ELF-1 (cell line): ENCODE measurements around the gene RAVER1.
A peak's percentile ranks its signal among the peaks of the same experiment; 100 is the strongest.
"Not testable (repeated sequence)": the region's sequence is repeated elsewhere in the genome, so short reads cannot be mapped to it uniquely, and the experiment has no call there.

Experiments used
- DNase-seq: peaks from one replicate; pipeline ENCODE4 v3.0.0-alpha.2; 2016; ENCODE audit warnings: low read depth, low spot score

Gene RAVER1

DNA sequence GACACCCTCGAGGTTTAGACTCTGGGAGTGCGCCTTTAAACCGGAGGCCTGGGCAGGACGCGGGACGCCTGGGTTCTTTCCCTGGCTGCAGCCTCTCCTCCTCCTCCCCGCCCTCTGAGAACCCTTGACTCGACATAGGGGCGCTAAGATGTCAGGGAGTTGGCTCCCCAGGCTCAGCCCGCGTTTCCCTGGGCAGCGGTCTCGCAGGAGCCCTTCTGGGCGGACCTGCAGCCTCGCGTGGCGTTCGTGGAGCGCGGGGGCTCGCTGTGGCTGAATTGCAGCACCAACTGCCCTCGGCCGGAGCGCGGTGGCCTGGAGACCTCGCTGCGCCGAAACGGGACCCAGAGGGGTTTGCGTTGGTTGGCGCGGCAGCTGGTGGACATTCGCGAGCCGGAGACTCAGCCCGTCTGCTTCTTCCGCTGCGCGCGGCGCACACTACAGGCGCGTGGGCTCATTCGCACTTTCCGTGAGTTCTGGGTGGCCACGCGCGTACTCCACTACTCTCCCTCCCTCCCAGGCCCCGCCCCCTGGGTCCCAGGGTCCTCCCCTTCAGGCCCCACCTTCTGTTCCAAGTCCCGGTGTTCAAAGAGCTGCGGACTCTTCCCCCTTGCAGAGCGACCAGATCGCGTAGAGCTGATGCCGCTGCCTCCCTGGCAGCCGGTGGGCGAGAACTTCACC, 42.3 kb downstream of the RAVER1 start:
- DNase-seq: peak; percentile 39

DNA sequence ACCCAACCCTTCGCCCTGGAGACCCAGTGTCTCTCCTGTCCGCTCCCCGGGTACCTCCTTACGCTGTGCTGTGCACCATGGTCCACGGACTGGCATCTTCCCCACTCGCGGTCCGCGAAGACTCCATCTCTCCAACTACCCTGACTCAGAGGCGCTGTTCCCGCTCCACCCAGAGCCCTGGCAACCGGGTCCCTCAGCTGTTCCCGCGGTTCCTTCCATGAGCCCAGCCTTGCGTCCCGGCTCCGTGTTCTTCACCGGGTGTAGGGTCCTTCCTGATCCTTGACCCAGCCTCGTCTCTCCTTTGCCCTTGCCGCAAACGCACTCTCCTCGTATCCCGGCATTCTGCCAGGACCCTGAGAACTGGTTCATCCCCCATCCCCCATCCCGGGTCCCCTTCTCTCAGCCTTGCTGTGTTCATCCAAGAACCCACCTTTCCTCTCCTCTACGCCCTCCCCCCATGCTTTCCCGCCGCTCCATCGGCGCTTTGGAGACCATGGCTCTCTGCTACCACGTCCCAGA, 42.9 kb downstream of the RAVER1 start:
- peak; percentile 21 for DNase-seq

DNA sequence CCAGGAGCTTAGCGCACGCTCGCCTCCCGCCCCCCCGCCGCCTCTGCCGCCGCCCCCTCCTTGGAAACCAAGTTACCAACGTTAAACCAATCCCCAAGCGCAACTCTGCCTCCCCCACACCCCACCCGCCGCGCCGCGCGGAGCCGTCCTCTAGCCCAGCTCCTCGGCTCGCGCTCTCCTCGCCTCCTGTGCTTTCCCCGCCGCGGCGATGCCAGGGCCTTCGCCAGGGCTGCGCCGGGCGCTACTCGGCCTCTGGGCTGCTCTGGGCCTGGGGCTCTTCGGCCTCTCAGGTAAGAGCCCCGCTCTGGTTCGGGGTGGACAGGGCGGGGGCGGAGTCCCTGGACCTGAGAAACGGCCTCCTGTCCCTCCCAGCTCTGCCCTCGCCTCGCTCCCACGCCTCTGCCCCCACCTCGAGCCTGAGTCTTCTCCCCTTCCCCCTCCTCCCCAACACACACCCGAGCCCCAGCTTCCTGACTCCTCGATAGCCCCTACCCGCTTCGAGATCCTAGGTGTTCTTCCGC, 43.4 kb downstream of the RAVER1 start, which contains the start of gene ICAM5:
TSS of gene ICAM5 (plus strand) at position 117 of the 521 bp plus-strand sequence. CDS start at position 209, 92 bp downstream.
- no peak for DNase-seq

DNA sequence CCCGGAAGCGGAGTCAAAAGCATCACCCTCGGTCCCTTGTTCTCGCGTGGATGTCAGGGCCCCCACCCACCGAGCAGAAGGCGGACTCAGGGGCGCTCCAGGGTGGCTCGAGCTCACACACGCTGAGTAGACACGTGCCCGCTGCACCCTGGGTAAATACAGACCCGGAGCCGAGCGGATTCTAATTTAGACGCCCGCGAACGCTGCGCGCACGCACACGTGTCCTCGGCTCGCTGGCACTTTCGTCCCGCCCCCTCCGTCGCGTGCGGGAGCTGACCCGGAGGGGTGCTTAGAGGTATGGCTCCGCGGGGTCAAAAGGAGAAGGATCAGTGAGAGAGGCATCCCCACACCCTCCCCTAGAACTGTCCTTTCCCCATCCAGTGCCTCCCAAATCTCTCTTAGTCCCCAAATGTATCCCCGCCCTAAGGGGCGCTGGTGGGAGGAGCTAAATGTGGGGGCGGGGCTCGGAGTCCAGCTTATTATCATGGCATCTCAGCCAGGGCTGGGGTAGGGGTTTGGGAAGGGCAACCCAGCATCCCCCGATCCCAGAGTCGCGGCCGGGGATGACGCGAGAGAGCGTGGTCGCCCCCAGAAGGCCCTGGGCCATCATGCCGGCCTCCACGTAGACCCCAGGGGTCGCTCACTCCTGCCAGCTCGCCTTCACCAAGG, 44.0 kb downstream of the RAVER1 start:
- peak; percentile 57 for DNase-seq

DNA sequence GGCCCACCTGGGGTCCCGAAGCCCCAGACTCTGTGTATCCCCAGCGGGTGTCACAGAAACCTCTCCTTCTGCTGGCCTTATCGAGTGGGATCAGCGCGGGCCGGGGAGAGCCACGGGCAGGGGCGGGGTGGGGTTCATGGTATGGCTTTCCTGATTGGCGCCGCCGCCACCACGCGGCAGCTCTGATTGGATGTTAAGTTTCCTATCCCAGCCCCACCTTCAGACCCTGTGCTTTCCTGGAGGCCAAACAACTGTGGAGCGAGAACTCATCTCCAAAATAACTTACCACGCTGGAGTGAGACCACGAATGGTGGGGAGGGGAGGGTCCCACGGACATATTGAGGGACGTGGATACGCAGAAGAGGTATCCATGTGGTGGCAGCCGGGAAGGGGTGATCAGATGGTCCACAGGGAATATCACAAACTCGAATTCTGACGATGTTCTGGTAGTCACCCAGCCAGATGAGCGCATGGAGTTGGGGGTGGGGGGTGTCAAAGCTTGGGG, 44.6 kb downstream of the RAVER1 start:
- DNase-seq: peak; percentile 74

DNA sequence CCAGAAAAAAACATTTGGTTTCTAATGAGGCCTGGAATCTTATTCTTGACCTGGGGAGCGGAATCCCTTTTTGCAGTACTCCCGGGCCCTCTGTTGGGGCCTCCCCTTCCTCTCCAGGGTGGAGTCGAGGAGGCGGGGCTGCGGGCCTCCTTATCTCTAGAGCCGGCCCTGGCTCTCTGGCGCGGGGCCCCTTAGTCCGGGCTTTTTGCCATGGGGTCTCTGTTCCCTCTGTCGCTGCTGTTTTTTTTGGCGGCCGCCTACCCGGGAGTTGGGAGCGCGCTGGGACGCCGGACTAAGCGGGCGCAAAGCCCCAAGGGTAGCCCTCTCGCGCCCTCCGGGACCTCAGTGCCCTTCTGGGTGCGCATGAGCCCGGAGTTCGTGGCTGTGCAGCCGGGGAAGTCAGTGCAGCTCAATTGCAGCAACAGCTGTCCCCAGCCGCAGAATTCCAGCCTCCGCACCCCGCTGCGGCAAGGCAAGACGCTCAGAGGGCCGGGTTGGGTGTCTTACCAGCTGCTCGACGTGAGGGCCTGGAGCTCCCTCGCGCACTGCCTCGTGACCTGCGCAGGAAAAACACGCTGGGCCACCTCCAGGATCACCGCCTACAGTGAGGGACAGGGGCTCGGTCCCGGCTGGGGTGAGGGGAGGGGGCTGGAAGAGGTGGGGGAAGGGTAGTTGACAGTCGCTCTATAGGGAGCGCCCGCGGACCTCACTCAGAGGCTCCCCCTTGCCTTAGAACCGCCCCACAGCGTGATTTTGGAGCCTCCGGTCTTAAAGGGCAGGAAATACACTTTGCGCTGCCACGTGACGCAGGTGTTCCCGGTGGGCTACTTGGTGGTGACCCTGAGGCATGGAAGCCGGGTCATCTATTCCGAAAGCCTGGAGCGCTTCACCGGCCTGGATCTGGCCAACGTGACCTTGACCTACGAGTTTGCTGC, 46.3 kb downstream of the RAVER1 start, which contains the start of gene ICAM4:
TSS of gene ICAM4 (plus strand) at position 153 of the 935 bp plus-strand sequence. CDS start at position 211, 58 bp downstream.
- peak; percentile 53 for DNase-seq

DNA sequence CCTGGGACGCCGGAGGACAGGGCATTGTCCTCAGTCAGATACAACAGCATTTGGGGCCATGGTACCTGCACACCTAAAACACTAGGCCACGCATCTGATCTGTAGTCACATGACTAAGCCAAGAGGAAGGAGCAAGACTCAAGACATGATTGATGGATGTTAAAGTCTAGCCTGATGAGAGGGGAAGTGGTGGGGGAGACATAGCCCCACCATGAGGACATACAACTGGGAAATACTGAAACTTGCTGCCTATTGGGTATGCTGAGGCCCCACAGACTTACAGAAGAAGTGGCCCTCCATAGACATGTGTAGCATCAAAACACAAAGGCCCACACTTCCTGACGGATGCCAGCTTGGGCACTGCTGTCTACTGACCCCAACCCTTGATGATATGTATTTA, 47.9 kb downstream of the RAVER1 start:
- DNase-seq: no peak

DNA sequence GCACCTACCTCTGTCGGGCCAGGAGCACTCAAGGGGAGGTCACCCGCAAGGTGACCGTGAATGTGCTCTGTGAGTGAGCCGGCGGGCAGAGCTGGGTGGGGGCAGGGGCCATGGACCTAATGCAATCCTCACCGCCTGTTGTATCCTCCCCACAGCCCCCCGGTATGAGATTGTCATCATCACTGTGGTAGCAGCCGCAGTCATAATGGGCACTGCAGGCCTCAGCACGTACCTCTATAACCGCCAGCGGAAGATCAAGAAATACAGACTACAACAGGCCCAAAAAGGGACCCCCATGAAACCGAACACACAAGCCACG, 48.4 kb downstream of the RAVER1 start:
- DNase-seq: no peak

DNA sequence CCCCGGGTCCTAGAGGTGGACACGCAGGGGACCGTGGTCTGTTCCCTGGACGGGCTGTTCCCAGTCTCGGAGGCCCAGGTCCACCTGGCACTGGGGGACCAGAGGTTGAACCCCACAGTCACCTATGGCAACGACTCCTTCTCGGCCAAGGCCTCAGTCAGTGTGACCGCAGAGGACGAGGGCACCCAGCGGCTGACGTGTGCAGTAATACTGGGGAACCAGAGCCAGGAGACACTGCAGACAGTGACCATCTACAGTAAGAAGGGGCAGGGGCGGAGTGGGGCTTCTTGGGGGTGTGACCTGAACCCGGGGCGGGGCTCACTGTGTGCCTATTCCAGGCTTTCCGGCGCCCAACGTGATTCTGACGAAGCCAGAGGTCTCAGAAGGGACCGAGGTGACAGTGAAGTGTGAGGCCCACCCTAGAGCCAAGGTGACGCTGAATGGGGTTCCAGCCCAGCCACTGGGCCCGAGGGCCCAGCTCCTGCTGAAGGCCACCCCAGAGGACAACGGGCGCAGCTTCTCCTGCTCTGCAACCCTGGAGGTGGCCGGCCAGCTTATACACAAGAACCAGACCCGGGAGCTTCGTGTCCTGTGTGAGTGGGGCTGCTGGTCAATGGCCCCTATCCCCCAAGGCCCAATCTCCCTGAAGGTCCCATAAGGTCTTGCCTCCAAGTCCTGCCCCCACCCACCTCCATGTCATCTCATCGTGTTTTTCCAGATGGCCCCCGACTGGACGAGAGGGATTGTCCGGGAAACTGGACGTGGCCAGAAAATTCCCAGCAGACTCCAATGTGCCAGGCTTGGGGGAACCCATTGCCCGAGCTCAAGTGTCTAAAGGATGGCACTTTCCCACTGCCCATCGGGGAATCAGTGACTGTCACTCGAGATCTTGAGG, 49.0 kb downstream of the RAVER1 start:
- DNase-seq: no peak

DNA sequence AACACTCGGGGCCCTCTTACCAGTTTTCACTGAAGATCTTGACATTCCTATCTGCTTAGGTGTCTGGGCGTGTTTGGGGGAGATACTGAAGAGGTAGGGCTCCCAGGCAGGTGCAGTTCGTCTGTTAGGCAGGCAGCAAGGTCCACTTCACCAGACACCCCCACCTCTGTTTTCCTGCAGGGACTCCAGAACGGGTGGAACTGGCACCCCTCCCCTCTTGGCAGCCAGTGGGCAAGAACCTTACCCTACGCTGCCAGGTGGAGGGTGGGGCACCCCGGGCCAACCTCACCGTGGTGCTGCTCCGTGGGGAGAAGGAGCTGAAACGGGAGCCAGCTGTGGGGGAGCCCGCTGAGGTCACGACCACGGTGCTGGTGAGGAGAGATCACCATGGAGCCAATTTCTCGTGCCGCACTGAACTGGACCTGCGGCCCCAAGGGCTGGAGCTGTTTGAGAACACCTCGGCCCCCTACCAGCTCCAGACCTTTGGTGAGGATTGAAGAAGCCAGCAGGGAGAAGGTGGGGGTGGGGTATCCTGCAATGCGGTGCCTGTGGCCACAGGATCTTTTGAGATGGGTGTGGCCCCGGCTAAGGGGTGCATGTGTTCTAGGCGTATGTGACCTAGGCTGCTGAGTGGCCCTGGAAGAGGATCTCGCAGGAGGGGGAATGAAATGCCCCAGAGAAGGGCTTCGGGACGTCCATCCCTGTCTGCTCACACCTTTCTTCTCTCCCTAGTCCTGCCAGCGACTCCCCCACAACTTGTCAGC, 49.8 kb downstream of the RAVER1 start:
- DNase-seq: no peak

DNA sequence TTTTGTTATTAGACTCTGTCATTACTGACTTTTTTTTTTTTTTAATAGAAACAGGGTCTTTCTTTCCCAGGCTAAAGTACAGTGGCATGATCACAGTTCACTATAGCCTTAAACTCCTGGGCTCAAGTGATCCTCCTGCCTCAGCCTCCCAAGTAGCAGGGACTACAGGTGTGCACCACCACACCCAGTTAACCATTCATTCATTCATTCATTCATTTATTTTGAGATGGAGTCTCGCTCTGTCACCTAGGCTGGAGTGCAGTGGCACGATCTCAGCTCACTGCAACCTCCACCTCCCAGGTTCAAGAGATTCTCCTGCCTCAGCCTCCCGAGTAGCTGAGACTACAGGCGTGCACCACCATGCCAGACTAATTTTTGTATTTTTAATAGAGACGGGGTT, 51.3 kb downstream of the RAVER1 start:
- DNase-seq: not testable (repeated sequence)

DNA sequence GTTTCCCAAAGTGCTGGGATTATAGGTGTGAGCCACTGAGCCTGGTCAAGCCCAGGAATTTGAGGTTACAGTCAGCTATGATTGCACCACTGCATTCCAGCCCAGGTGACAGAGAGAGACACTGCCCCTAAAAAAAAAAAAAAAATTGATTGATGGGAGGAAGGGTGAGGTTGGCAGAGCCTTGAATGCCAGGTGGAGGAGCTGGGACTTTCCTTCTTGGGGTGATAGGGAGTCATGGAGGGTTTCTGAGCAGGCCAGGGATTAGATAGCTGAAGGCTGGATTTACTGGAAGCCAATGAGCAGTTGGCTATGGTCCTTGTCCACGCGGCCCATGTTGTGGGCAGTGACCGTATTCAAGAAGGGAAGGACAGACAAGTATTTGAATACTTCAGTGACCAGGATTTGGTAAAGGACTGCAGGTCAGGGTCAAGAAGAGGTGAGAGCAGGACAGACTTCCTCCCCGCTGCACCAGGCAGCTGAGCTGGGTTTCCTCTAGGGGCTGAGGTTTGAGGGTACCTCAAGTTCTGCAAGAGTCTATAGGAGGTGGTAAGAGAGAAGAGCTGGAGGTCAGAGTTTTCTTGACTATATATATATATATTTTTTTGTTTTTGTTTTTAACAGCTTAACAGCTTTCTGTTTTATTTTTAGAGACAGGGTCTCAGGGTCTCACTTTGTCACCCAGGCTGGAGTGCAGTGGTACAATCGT, 53.4 kb downstream of the RAVER1 start:
- DNase-seq: no peak

DNA sequence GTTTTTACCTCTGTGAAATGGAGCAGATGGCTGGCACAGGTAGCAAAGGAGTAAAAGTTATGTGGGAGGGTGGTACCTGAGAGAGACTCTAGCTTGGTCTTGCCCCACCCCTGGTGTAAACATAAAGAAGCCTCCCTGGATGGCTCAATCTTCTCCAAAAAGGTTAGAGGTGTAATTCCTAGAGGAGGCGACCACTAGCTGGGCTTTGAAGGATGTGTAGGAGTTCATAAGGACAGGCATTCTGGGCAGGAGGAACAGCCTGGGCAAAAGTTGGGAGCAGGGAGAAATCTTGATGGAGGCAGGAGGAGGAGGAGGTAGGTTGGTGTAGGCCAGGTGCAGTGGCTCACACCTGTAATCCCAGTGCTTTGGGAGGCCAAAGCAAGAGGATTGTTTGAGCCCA, 54.4 kb downstream of the RAVER1 start:
- no peak for DNase-seq

DNA sequence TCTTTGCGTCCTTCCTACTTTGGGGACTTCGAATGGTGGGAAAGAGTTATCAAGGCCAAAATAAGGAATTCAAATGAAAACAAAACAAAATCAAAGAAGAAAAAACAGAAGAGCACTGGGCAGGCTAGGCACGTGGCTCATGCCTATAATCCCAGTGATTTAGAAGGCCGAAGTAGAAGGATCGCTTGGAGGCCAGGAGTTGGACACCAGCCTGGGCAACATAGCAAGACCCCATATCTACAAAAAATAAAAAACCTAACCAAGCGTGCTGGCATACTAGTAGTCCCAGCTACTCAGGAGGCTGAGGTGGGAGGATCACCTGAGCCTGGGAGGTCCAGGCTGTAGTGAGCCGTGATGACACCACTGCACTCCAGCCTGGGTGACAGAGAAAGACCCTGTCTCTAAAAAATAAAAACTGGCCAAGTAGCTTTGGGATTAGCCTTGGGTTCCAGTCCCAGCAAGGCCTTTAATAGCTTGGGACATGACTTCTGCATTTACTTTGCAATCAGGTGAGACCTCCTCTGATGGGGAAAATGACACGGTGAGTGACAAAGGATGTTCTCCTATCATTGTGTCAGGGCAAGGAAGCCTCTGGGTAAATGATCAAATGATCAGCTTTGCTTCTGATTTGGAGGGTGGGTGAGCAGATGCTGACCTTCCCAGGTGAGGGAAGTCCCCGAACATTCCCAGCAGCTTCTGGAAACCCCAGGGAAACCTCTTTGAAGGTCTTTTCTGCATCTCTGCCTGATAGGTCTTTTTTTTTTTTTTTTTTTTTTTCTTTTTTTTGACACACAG, 55.3 kb downstream of the RAVER1 start:
- DNase-seq: no peak

DNA sequence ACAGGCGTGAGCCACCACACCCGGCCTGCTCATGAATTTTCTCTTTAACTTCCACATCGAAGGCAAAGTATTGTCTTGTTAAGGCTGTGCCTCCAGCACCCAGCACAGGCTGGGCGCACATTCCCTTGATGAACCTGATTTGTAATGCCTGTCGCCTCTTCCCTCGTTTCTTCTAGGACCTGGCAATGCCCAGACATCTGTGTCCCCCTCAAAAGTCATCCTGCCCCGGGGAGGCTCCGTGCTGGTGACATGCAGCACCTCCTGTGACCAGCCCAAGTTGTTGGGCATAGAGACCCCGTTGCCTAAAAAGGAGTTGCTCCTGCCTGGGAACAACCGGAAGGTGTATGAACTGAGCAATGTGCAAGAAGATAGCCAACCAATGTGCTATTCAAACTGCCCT, 58.7 kb downstream of the RAVER1 start:
- DNase-seq: no peak

DNA sequence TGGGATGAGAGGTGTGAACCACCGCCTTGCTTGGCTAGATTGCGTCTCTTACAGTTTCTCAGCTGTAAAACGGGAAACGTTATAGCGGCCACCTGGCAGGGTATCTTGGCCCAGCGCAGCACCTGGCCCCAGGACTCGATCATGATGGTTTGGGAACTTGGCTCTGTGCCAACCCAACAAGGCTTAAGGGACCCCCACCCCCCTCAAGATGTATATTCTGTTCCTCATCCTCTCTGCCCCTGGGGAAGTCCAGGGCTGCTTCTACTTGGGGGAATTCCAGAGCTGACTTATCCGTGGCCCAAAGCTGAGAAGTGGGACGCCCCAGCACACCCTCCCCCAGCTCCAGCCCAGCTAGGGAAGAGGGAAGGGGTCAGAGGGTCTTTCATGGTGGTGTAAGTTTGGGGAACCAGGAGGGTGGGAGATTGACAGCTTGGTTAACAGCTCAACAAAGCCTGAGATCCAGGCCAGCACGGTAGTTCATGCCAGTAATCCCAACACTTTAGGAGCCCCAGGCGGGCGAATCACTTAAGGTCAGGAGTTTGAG, 61.7 kb downstream of the RAVER1 start:
- no peak for DNase-seq

DNA sequence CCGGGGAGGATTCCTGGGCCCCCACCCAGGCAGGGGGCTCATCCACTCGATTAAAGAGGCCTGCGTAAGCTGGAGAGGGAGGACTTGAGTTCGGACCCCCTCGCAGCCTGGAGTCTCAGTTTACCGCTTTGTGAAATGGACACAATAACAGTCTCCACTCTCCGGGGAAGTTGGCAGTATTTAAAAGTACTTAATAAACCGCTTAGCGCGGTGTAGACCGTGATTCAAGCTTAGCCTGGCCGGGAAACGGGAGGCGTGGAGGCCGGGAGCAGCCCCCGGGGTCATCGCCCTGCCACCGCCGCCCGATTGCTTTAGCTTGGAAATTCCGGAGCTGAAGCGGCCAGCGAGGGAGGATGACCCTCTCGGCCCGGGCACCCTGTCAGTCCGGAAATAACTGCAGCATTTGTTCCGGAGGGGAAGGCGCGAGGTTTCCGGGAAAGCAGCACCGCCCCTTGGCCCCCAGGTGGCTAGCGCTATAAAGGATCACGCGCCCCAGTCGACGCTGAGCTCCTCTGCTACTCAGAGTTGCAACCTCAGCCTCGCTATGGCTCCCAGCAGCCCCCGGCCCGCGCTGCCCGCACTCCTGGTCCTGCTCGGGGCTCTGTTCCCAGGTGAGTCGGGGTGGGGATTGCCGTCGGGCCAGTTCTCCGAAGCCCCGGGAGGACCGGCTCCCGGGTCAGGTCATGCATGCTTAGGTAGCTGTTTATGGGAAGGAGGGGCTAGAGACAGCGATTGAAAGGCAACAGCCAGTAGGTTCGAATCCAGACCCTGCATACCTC, 62.5 kb downstream of the RAVER1 start, which contains the start of gene ICAM1:
TSS of gene ICAM1 (plus strand) at position 505 of the 779 bp plus-strand sequence. CDS start at position 545, 40 bp downstream.
- DNase-seq: peak; percentile 88
